ENCODE results near the gene MLLT3.

MLLT3 gene

GRCh38 chr9:20488691-20489090 lies 133.6 kb downstream of the MLLT3 start:
- no peak for DNase-seq (ENCODE audit: low read depth, low spot score)
- in situ Hi-C loops (cut with HindIII; ENCODE audit: low sequenced_read_pairs): no loop called here
- no peak overlapping the region for H3K4me3 ChIP-seq (ENCODE audit: low read depth, low read length)
- TF ChIP-seq, protein P1, sequence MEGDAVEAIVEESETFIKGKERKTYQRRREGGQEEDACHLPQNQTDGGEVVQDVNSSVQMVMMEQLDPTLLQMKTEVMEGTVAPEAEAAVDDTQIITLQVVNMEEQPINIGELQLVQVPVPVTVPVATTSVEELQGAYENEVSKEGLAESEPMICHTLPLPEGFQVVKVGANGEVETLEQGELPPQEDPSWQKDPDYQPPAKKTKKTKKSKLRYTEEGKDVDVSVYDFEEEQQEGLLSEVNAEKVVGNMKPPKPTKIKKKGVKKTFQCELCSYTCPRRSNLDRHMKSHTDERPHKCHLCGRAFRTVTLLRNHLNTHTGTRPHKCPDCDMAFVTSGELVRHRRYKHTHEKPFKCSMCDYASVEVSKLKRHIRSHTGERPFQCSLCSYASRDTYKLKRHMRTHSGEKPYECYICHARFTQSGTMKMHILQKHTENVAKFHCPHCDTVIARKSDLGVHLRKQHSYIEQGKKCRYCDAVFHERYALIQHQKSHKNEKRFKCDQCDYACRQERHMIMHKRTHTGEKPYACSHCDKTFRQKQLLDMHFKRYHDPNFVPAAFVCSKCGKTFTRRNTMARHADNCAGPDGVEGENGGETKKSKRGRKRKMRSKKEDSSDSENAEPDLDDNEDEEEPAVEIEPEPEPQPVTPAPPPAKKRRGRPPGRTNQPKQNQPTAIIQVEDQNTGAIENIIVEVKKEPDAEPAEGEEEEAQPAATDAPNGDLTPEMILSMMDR (IDR thresholded peaks at IDR 0.05; ENCODE audit: low read depth, low read length): no peak

DNA sequence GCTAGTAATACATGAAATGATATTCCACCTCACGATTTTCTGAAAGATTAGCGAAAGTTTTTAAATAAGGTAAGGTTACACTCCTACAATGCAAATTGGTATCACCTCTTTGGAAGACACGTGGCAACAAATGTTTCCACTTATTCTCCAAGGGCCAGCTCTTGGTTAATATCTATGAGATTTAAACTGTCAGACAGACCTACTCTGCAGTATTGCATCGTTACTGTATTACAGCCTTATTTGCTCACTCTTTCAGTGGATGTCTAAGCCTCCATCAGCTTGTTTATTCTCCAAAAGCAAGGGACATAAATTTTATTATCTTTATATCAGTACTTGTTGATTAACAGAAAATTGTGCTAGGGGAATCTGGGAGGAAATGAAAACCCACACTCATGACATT lies 135.7 kb downstream of the MLLT3 start:
- in situ Hi-C loops (cut with HindIII; ENCODE audit: low sequenced_read_pairs): no loop called here
- TF ChIP-seq, protein P1 (IDR thresholded peaks at IDR 0.05; ENCODE audit: low read depth, low read length): no peak

DNA sequence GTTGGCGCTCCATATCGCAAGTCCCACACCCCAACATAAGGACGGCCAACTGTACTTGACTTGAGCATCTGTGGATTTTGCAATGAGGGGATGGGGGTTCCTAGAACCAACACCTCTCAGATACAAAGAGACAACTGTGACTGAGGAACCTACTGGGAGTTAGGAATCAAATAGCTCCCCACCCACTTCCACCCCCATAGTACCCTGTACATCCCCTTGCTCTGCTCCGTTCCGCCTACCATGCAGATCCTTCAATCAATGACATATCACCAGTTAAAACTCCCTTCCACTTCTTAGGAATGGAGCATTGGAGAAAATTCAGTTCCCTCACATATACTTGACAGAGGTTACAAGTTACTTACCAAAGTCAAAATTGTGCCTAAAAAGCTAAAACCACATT lies 140.9 kb downstream of the MLLT3 start:
- DNase-seq (ENCODE audit: low read depth, low spot score): no peak
- in situ Hi-C loops (cut with HindIII; ENCODE audit: low sequenced_read_pairs): no loop called here
- no peak overlapping the region for H3K4me3 ChIP-seq (ENCODE audit: low read depth, low read length)
- TF ChIP-seq, protein P1 (IDR thresholded peaks at IDR 0.05; ENCODE audit: low read depth, low read length): no peak

More for the DNA sequence above, 135.7 kb downstream of the MLLT3 start:
- no peak for DNase-seq (ENCODE audit: low read depth, low spot score)
- no peak overlapping the region for H3K4me3 ChIP-seq (ENCODE audit: low read depth, low read length)

DNA sequence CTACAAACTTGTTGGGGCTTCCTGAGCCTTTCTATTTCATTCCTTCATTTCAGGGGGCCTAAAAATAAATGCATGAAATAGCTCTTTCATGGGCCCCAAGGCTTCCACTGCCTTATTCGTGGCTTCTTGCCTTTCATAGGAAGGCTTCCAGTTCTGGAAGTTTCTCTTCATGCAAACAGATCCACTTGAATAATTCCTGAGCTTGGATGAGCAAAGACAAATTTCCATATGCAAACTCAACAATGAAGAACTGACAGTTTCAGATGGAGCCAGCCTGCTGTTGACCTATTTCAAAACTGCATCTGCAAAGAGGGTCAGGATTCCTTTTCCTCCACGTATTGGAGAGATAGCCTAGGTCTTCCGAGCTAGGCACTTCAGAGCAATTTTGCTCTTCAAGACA lies 142.1 kb downstream of the MLLT3 start:
- TF ChIP-seq, protein P1 (IDR thresholded peaks at IDR 0.05; ENCODE audit: low read depth, low read length): no peak
- DNase-seq (ENCODE audit: low read depth, low spot score): no peak
- H3K4me3 ChIP-seq (ENCODE audit: low read depth, low read length): no peak overlapping the region
- in situ Hi-C loops (cut with HindIII; ENCODE audit: low sequenced_read_pairs): no loop called here

DNA sequence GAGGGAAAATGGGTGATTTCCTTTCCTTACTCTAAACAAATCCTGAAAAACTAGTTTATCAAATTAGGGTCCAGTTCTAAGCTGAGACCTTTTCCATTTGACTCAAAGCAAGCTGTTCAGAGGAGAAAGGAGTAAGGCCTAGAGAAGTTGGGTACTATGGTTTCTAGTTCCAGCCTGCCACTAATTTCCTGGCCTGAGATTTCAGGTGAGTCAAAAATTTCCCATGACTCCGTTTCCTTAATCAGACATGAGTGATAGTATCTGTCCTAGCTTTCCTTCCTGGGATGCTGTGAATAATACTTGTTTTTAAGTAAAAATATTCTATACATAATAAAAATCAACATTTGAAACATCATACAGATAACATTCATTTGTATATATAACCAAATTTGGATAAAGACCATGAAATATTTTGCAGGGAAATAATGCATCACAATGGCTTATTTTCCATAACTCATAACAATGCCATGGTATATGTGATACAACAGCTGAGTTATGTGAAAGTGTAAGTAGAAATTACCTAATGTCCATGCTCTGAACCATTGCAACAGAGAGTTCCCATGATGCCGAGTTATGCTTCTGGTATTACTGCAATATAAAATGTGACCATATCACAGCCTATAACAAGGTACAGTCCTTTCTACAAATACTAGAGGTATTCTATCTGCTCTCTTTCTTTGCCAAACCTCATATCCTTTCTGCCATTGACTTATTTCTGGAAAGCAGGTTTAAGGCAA lies 142.7 kb downstream of the MLLT3 start:
- no peak for DNase-seq (ENCODE audit: low read depth, low spot score)
- H3K4me3 ChIP-seq (ENCODE audit: low read depth, low read length): no peak overlapping the region
- in situ Hi-C loops (cut with HindIII; ENCODE audit: low sequenced_read_pairs): no loop called here
- TF ChIP-seq, protein P1 (IDR thresholded peaks at IDR 0.05; ENCODE audit: low read depth, low read length): no peak

DNA sequence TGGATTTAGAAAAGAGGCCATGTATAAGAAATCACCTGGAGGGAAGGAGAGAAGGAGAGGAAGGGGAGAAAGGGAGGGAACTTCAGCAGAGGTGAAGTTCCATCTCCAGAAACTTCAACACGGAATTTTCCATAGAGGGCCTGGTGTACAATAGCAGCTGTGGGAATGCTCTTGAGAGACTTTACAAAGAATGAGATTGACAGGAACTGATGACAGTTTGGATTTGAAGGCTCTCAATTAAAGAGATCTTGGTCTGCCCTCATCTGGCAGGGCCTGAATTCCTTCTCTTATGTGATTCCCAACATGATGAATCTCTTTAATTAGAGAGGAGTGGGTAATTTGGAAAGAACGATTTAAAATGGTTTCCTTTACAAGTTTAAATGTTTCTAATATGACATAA lies 143.5 kb downstream of the MLLT3 start:
- in situ Hi-C loops (cut with HindIII; ENCODE audit: low sequenced_read_pairs): no loop called here
- TF ChIP-seq, protein P1 (IDR thresholded peaks at IDR 0.05; ENCODE audit: low read depth, low read length): no peak
- no peak for DNase-seq (ENCODE audit: low read depth, low spot score)
- no peak overlapping the region for H3K4me3 ChIP-seq (ENCODE audit: low read depth, low read length)
